HCEC 1CT (cell line): Measurements from ENCODE around the gene YLPM1.

Experiments used
- DNase-seq: peaks from one replicate; pipeline ENCODE4 v3.0.0-alpha.2; 2017

The YLPM1 gene

DNA sequence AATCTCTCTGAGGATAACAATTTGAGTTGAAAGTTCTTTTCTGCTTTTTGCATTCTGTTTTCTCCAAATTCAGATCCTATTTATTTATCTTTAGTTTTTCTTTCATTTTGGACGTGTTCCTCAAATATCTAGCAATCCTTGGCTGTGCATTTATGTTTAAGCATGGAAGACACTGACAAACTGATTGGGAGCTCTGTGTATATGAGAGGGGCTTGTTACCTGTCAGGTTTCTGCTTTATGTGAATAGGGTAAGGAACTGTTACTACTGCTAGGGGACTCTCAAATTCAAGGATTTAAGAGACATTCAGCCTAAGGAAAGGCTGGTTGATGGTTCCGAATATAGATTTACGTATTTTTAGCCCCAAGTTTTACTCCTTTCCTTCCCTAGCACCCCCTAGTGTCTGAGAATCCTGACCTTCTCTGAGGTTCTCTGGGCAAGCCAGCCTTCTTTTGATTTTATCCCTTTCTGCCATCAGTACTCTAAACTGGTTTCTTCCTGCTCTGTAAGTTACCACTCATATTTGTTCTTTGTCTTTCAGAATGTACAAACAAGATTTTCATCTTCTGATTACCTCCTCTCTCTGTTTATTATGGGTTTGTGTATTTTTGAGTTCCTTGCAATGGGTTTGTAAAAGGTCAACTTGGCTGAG lies 30.5 kb downstream of the YLPM1 start:
- peak; percentile 12 for DNase-seq

DNA sequence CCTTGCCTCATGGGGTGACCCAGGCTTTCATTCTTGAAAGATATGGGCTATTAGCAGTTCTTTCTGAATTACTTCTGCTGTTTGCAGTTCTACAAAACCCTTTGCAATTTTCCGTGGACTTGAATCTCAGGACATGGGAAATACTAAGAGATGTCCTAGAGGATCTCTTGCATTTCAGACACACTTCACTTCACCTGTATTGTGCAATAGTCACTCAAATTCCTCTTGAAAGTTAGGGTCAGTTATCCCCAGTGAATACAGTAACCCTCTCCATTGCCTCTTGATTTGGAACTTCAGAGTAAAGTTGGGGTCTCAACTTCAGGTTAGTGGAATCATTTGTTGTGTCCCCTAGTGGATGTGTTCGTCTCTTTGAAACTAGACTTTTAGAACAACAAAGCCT lies 31.8 kb downstream of the YLPM1 start:
- no peak for DNase-seq

DNA sequence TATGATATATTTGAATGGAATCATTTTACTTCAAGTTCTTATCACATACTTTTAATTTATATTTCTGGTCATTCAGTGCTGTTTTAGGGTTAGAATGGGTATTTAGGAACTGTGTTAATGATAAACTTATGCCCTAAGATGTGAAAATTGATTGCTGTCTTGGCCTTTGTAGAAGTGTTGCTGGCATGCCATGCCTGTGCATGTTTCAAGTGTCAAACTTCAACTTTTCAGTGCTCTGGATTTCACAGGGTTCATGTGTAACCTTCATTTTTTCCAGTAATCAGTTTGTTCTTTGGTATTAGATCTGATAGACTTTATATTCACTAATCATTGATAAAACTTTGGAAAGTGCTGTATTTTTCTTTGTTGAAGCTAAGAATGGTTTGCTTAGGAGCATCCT lies 36.6 kb downstream of the YLPM1 start:
- DNase-seq, result no peak

DNA sequence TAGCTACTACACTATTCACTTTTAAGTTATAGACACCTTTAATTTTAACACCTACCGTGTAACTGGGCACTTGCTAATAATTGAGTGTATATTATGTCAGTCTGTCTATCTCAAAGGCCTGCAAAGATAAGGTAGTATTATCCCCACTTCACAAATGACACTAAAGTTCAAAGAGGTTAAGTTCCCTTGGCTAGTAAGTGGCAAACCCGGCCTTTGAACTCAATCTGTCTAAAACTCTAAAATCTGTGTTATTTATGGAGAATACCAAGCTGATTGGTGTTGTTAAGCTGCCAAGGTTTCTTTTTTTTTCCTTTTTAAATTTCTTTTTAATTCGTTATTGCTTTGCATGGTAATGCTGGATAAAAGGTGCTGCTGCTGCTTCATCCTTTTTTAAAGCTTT lies 37.7 kb downstream of the YLPM1 start:
- no peak for DNase-seq

DNA sequence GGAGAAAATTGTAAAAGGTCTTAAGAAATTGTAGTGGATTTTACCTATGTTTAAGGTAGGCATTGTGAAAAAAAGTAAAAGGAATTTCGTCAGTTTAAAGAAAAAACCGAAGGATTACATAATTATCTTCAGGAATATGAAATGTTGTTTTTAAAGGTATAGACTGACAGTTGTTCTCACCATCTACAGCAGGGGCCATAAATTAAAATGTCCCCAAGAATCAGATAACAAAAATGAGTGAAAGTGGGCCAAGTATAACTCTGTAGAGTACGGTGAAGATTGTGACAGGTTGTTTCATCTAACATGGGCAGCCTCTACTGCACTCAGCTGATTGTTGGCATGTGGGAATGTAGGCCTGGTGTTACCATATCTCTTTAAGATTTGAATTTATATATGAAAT lies 38.3 kb downstream of the YLPM1 start:
- DNase-seq, result no peak

DNA sequence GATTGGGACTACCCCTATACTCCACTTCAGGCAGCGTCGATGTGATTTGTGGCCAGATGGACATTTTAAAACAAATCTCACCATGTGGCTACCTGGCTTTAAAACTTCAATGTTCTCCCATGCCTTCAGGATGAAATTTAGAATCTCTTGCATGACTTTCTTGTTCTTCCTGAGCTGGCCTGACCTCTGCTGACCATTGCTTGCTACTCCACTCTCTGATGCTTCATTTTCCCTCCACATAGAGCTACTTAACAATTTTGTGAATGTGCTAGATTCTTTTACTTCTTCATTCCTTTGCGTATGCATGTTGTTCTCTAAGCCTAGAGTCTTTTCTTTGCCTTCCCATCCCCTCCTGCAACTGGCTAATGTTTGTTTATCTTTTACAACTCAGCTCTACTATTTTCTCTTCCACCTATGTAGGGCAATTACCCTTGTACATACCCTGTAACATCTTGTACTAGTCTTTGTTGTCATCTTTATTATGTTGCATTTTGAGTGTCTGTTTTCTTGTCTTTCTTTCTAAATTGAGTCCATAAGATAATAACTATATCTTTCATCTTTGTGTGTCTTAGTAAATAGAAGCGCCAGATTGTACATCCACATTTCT lies 41.2 kb downstream of the YLPM1 start:
- DNase-seq, result peak; percentile 62

DNA sequence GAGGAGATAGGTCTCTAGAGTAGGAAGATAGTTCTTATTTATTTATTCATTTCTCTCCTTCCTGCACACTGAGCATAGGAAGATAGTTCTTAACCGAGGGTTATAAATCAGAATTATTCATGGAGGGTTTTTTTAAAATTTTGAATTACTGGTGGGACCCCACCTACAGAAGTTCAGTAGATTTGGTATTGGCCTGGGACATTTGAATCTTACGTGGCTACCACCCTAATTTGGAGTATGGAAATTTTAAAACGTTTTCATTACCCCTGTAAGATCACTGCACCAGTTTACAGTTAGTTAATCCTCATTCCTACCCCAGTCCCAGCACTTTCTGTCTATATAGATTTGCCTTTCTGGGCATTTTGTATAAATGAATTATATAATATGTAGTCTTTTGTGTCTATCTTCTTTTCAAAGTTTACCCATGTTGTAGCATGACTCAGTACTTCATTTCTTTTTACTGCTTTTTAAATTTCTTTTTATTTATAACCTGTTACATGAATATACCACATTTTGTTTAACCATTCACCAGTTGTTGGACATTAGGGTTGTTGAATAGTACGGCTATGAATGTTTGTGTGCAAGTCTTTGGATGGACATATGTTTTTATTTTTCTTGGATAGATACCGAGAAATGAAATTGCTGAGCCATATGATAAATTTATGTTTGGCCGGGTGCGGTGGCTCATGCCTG lies 44.9 kb downstream of the YLPM1 start:
- DNase-seq, result no peak

DNA sequence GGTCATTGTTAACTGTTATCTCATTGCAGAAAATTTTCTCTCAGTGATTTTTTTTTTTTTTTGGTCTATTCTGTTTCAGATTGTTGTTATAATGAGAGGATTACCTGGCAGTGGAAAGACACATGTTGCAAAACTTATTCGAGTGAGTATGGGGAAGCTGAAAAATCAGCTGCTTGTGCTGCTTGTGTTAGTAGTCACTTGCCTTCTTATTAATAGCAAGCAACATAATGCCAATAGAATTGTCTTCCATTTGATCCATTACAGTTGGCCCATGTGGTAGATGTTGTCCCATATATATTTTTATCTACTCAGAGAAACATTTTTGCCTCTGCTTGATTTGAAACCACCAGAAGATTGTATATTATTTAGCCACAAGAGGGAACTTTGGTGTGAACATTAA lies 53.0 kb downstream of the YLPM1 start:
- no peak for DNase-seq

DNA sequence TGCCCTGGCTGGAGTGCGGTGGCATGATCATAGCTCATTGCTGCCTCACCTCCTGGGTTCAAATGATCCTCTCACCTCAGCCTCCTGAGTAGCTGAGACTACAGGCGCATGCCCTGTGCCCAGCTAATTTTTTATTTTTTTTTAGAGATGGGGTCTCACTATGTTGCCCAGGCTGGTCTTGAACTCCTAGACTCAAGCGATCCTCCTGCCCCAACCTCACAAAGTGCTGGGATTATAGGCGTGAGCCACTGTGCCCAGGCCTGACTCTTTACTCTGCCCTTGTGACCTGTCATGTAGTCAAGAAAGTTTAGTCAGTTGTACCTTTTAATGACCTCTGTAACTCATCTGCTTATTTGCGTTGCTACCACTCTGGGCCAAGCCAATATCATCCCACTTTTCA lies 57.2 kb downstream of the YLPM1 start:
- no peak for DNase-seq

DNA sequence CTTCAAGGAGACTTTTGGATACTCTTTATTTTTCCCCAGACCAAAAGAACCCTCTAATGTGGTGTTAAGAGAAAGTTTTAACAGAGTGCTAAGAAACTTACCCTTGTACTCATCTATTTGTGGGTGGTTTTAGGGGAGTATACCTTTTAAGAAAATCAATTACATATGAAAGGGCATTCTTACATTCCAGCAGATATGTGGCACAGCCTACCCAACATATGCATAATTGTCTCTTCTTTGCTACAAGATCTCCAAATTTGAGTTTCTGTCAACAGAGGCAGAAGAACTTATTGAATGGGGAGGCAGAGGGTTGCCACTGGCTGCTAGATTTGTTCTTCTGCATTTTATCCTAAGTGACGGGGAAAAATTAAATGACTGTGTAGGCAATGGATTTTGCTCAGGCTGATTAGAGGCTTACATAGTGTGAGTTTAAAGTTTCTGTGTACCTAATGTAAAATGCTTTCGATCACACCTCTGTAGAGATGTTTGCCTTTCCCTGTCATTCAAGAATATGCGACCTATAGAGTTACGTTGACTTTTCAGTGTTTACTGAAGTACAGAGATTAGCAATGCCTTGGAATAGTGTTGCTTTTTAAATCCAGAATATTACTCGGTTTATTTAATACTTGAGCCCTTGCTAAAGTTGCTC lies 58.3 kb downstream of the YLPM1 start:
- DNase-seq, result no peak

DNA sequence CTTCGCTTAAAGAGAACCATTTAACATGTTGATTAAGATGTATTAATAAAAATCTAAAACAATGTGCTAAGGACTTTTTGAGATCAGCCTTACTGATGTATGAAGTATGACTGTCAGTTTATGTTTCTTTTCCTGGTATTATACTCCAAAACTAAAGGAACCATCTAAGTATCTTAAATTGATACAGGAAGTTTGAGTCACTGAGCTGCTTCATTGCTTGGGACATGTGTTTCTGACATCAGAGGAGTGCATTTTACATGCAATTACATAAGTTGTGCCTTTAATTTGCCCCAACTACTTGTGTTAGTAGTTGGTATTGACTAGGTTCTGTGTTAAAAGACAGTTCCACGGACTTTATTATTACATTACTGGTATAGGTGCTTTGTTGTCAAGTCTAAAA lies 61.9 kb downstream of the YLPM1 start:
- DNase-seq, result peak; percentile 68

DNA sequence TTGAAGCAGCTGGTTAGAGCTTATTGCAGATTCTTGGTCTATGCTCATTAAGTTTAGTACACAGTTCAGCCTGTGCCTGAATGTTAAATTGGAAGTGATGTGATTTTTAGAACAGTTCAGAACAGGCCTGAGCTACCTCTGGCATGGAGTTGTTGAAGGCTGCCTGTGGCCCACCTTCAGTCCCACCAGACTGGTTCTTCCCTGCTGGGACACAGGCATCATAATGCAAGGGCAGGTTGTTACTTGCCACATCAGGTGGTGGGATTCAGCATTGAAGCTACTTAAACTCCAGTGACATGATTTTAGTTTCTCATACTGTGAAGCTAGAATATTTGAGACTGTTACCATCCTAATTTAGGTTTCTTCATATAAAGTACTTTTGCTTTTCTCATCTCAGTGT lies 63.5 kb downstream of the YLPM1 start:
- no peak for DNase-seq

DNA sequence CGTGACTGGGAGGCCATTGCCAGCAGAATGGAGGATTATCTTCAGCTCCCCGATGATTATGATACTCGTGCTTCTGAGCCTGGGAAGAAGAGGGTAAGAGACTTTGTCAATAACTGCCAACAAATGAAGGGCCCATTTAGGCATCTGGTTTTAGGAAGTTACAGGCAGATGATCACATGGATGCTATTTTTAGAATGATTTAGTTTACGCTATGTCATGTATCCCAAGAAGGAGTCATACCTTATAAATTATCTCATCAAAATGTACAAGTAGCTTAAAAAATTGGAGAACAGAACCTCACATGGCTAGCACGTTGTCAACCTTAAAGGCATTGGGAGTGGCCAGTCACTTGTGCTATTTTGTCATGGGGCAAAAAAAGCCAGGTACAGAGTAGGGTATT lies 66.1 kb downstream of the YLPM1 start:
- no peak for DNase-seq

DNA sequence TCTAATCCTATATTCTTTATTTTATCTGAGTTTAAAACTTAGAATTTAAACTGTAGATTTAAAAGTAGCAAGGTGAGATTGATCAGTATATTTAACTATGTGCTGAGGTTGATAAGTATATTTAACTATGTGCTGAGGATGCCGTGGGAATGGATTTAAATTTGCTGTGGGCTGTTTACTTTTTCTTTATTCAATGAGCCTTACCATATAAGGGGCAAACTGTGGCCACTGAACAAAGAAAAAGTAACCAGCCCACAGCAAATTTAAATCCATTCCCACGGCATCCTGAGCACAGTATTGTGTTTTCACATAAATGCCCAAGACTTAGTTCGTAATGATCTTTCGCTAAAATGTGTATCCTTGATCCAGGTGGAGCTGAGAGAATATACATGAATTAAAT lies 69.7 kb downstream of the YLPM1 start:
- DNase-seq, result no peak

DNA sequence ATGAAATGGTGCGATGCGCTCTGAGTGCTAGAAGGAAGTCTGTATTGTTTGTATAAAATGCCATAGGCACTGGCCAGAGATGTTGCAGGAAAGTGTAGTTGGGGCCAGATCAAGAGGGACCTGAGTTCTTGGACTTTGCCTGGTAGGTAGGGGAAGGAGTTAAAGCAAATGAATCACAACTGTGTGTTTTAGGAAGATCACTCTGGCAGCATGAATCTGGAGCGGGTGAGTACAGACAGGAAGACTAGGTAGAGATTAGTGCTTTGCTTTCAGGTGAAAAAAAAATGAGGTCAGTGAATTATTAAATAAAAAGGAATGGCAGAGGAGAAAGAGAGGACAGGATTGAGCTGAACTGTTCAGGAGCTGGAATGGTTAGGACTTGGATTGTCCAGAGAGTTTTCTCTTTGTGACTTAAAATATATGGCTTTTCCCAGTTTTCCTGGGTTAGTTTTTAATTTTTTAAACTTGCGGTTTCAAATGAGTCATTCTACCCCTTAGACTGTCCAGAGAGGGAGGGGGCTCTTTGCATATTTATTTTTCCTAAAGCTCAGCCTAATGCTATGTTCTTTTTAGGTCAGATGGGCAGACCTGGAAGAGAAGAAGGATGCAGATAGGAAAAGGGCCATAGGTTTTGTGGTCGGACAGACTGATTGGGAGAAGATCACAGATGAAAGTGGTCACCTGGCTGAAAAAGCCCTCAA lies 71.7 kb downstream of the YLPM1 start:
- no peak for DNase-seq

DNA sequence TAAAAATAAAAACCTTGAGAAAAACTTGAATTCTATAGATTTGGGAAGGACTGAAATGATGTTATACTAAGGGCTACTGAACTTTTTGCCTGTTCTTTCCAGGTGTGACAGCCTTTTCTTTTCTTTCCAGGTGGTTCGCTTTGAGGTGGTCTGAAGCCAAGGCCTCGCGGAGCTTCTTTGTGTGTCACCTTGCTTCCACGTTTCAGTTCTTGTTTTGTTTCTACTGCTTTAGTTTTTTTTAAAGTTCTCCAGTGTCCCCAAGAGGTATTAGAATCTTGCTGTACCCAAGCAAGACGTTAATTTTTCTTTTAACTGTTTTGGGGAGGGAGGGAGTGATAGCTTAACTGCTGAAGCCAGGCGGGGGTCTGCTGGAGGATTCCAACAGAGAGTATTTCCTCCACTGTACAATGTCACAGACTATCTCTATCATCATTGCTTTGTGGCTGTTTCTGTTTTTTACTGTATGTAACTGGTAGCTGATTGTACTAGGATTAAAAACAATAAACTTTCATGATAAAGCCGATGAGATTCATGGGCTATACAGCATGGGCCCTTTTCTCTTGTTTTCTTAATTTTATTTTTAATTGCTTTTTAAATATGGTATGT lies 72.6 kb downstream of the YLPM1 start:
- DNase-seq, result no peak

DNA sequence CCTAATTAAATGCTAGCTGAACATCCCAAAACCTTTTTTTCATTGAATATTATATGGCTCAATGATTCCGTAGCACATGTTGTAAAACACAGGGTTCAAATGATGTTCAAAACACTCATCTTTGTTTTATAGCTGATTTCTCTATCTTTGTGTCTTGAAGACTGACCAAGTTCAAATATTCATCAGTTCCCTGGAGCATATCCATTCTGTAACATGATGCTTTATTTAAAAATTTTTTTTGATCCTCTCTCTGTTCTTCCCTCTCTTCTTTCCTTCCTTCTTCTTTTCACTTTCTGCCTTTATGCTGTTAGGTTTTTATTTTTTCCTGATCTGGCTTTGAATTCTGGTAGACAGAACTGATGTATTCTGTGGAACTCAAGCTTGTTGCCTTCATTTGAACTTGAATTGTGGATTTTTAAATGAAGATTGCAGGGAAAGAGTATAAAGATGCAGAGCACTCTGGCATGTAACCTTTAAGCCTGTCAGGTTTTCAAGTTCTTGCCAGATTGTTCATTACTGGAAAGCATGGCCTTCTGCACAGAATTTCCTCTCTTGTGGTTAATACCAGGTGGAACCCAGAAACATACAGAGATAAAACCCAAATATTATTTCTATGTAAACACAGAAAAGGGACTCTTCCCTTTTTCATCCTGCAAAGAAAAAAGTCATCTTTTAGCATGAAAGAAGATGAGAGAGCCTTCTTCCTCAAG lies 73.3 kb downstream of the YLPM1 start:
- DNase-seq, result no peak

DNA sequence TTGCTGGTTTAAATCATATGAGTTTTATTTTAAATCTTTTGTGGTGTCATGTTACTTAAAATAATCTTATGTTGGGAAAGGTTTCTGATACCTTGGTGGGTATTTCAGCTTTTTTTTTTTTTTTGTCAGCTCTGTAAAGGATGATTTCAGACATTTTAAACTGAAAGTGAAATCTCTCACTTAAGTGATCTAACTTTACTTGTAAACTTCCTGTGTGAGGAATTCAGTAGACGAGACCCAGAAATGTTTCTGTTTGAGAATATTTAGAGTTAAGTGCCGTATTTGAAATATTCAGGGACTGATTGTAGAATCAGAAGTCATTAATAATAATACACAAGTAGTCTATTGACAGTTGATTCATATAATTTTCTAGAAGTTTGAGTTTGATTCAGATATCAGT lies 75.0 kb downstream of the YLPM1 start:
- no peak for DNase-seq

DNA sequence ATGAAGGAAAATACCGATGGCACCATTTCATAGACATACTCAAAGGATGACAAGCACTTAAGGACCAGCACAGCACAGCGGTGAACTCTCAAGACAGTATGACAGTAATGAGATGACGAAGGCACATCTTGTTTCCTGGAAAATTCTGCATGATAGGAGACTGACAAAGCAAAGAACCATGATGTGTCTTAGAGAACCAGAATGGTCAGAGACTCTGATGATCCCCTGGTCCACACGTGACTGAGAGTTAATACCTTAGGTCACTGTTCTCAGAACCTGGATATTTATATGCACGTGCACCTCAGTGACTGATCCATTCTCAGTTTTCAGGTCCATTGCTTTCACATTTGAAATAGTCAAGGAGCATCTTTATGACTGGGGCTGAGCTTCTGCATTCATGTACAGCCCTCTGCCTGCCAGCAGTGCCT lies 77.5 kb downstream of the YLPM1 start:
- no peak for DNase-seq

DNA sequence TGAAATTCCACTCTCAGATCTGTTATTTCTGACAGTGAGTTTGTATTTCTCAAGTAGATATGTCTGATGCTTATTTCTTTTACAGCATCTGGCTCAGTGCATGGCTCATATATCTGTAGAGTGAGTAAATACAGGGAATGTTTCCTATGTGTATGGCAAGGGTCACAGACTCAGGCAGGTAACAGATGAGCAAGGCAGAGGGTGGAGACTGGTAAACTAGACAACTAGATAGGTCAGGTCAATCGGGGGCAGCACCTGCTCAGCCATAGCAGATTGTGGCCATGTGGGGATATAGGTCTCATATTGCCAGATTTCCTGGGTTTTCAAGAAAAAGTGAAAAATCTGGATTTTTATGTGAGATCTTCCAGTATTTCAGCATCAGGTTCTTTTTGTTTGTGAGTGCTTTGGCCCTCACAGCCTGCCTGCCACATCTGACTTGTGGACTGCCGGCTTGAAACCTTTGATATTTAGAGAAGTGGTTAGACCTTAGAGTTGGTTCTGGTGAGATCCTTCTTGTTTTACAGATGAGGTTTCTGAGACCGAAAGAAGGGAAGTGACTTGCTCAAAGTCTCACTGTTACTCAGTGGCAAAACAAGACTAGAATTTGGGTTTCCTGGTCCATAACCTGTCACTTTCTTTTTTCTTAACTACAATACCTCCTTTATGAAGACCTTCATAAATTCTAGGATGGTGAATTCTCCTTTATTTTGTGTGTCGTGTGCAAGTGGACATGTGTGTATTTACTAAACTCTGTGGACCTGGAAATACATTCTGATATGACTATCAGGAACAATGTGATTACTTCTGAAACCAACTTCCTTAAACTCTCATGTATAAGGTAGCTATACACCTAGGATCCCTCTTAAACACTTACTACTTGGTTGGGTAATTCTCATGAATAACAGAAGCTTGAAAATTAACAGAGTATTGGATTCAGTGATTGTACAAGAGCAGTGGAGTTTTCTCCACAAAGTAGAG lies 78.4 kb downstream of the YLPM1 start:
- no peak for DNase-seq

DNA sequence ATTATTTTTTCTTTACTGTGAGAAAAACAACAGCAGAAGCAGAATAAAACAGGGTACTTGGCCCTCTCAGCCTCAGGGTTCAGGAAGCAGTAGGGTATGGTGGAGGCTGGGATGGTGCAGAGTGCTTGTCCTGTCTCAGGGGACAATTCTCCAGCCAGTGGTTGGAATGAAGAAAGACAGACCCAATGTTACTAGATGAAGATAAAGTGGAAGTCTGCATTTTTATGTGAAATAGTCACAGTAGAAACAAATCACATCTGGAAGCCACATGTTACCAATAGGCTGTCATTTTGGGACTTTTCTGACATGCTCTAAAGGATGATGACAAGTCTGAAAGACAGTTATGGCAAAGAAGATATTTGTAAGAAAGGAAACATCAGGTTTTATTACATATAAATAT lies 80.5 kb downstream of the YLPM1 start:
- peak; percentile 70 for DNase-seq
